GM12873 (cell line): Measurements from ENCODE around the gene CTLA4.

Source experiments
- CTCF ChIP-seq: IDR thresholded peaks from 2 replicates; pipeline ENCODE4 v1.5.1; 2012; ENCODE audit warnings: low read depth, mild to moderate bottlenecking, moderate library complexity, low read length, control low read depth; ENCODE audit not compliant: insufficient read depth; ENCODE audit errors: missing control alignments

The CTLA4 gene

GRCh38 chr2:203824603-203825002, 43.0 kb upstream of the CTLA4 start:
- TF ChIP-seq CTCF, result no peak

- TF ChIP-seq CTCF, result no peak
These were observed 40.9 kb upstream of the CTLA4 start for GRCh38 chr2:203826704-203827103.

DNA sequence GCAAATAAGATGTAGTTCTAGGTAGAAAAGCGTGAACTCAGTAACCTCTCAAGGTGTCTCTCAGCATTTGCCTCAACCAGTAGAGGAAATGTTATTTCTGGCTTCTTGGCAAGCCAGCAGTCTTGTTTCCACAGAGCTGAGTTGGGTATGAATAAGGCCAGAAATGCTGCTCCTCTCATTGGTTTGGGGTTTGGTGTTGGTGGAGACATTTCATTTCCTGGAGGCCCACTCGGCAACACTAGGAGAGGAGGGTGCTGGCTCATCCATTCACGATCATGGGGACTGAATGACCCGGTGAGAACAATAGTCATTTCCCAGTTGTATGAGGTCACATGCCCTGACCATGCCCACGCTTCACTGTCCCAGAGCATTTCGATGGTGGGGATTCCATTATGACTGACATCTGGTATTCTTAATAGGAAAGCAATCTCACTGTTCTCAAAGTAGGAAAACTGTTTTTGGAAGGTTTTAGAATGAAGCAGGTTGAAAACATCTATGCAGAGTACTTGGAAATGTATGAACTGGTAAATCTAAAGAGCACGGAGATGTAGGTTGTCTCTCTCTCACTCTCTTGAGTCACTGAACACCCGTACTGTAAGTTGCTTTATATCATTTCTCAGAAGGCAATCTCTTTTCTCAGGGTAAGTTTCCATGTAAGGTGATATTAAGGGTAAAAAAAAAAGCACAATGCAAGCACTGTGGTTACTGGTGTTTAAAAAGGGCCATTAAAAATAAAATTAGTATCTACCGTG, 37.1 kb upstream of the CTLA4 start:
- no peak for TF ChIP-seq CTCF

DNA sequence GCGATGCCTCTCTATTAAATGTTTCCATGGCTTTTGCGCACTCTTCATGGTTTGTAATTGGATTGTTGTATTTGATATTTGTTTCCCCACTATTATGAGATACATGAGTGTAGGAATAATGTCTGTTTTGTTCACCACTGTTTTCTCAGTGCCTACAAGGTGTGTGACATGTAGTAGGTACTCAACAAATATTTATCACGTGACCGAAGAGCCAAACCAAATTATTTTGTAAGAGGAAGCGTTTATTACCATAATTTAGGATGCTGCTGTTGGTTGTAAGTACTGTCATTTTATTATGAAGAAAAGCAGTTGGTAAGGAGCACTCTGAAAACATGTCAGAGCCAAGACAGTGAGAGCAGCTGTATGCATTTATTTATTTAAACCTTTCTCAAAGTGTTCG, 32.2 kb upstream of the CTLA4 start:
- no peak for TF ChIP-seq CTCF

GRCh38 chr2:203835892-203836800, 31.4 kb upstream of the CTLA4 start:
- TF ChIP-seq CTCF, result no peak

- TF ChIP-seq CTCF, result no peak
These were observed 26.8 kb upstream of the CTLA4 start for GRCh38 chr2:203840655-203841205.

- TF ChIP-seq CTCF, result no peak
These were observed 25.9 kb upstream of the CTLA4 start for GRCh38 chr2:203841654-203842053.
